ENCODE measurements around the gene PLLP. TPM values are rescaled to one million over a fixed set of nuclear protein-coding genes. Genes with fewer than 3 reads are reported as not detected.

The PLLP gene
- total RNA-seq, 1 donor from 2014 or later, result 5.2 TPM

GRCh38 chr16:57314161-57314785, 29.8 kb upstream of the PLLP start:
- TF ChIP-seq, protein P1, sequence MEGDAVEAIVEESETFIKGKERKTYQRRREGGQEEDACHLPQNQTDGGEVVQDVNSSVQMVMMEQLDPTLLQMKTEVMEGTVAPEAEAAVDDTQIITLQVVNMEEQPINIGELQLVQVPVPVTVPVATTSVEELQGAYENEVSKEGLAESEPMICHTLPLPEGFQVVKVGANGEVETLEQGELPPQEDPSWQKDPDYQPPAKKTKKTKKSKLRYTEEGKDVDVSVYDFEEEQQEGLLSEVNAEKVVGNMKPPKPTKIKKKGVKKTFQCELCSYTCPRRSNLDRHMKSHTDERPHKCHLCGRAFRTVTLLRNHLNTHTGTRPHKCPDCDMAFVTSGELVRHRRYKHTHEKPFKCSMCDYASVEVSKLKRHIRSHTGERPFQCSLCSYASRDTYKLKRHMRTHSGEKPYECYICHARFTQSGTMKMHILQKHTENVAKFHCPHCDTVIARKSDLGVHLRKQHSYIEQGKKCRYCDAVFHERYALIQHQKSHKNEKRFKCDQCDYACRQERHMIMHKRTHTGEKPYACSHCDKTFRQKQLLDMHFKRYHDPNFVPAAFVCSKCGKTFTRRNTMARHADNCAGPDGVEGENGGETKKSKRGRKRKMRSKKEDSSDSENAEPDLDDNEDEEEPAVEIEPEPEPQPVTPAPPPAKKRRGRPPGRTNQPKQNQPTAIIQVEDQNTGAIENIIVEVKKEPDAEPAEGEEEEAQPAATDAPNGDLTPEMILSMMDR (IDR thresholded peaks at IDR 0.05; ENCODE audit: borderline replicate concordance), result no peak
- no peaks in the 10 kb centered on the region for H3K9me3 ChIP-seq (replicated peaks)
- peaks cover 45% of the 10 kb centered on the region for H3K4me1 ChIP-seq
- H3K27me3 ChIP-seq (ENCODE audit: low read depth), result no peaks in the 10 kb centered on the region
- H3K36me3 ChIP-seq, result no peaks in the 10 kb centered on the region
- no peak overlapping the region for H3K4me3 ChIP-seq
- no peak for DNase-seq
- intact Hi-C loops (cut with micrococcal nuclease), result no loop called here
- H3K27ac ChIP-seq (replicated peaks), result peak overlapping the region; percentile 52

DNA sequence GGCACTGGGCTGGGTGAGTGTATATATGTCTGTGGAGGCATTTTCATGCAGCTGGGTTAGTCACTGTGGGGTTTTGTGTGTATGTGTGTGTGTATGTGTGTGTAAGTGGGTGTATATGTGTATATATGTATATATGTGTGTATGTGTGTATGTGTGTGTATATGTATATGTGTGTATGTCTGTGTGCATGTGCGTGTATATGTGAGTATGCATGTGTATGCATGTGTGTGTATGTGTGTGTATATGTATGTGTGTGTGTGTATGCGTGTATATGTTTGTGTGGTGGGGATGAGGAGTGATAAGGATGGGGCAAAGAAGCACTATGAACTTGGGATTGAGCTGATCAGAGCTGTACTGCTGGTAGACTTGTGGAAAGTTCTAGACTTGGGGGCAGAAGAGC, 29.0 kb upstream of the PLLP start:
- intact Hi-C loops (cut with micrococcal nuclease), result no loop called here
- no peaks in the 10 kb centered on the region for H3K27me3 ChIP-seq (ENCODE audit: low read depth)
- H3K9me3 ChIP-seq (replicated peaks), result no peaks in the 10 kb centered on the region
- no peaks in the 10 kb centered on the region for H3K36me3 ChIP-seq
- no peak for DNase-seq
- TF ChIP-seq, protein P1 (IDR thresholded peaks at IDR 0.05; ENCODE audit: borderline replicate concordance), result no peak
- peaks cover 41% of the 10 kb centered on the region for H3K4me1 ChIP-seq
- H3K4me3 ChIP-seq, result no peak overlapping the region
- H3K27ac ChIP-seq (replicated peaks), result no peak overlapping the region

- peaks cover 4% of the 10 kb centered on the region for H3K27me3 ChIP-seq (ENCODE audit: low read depth)
- peak overlapping the region; percentile 12 for H3K27ac ChIP-seq (replicated peaks)
- H3K4me1 ChIP-seq, result peaks cover 15% of the 10 kb centered on the region
- no peak overlapping the region for H3K4me3 ChIP-seq
- TF ChIP-seq, protein P1 (IDR thresholded peaks at IDR 0.05; ENCODE audit: borderline replicate concordance), result no peak
- no peak for DNase-seq
- no peaks in the 10 kb centered on the region for H3K9me3 ChIP-seq (replicated peaks)
- intact Hi-C loops (cut with micrococcal nuclease), result no loop called here
- no peaks in the 10 kb centered on the region for H3K36me3 ChIP-seq
Observed at GRCh38 chr16:57310801-57311200, 26.3 kb upstream of the PLLP start.

GRCh38 chr16:57308041-57308440, 23.6 kb upstream of the PLLP start:
- intact Hi-C loops (cut with micrococcal nuclease), result no loop called here
- H3K27me3 ChIP-seq (ENCODE audit: low read depth), result peaks cover 4% of the 10 kb centered on the region
- peaks cover 23% of the 10 kb centered on the region for H3K4me1 ChIP-seq
- H3K4me3 ChIP-seq, result no peak overlapping the region
- no peaks in the 10 kb centered on the region for H3K9me3 ChIP-seq (replicated peaks)
- TF ChIP-seq, protein P1 (IDR thresholded peaks at IDR 0.05; ENCODE audit: borderline replicate concordance), result no peak
- H3K36me3 ChIP-seq, result no peaks in the 10 kb centered on the region
- H3K27ac ChIP-seq (replicated peaks), result no peak overlapping the region
- no peak for DNase-seq

DNA sequence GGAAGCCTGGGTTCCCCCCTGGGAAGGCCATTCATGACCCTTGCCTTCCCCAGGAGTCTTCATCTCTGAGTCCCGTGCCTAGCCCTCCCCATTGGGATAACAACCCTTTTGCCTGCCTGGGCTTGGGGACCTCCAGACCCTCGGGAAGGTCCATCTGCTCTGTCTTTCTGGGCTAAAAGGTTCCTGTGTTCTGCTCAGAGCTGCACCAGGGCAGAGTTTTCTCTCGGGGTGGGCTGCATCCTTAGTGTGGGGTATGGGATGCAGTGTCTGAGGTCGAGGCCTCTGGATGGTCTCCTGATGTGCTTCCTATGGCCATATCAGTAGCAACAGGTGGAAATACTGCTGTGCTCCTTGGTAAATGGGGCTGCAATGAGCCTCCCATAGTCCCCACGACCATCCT, 22.9 kb upstream of the PLLP start:
- H3K9me3 ChIP-seq (replicated peaks), result no peaks in the 10 kb centered on the region
- peaks cover 23% of the 10 kb centered on the region for H3K4me1 ChIP-seq
- TF ChIP-seq, protein P1 (IDR thresholded peaks at IDR 0.05; ENCODE audit: borderline replicate concordance), result no peak
- H3K27me3 ChIP-seq (ENCODE audit: low read depth), result peaks cover 4% of the 10 kb centered on the region
- H3K27ac ChIP-seq (replicated peaks), result no peak overlapping the region
- no peak overlapping the region for H3K4me3 ChIP-seq
- intact Hi-C loops (cut with micrococcal nuclease), result no loop called here
- no peak for DNase-seq
- H3K36me3 ChIP-seq, result no peaks in the 10 kb centered on the region

Measured in left ventricle myocardium inferior (tissue), 1 donor.